Uterus (tissue), 2 donors: ENCODE data around the gene FGA.

ENCODE experiments used
- CTCF ChIP-seq, 4 experiments: fragments of 200-600 bp in 2 of 4; fragments of 450-650 bp in 2 of 4; sonication (generic) in 2 of 4; IDR thresholded peaks; one replicate each; pipeline ENCODE4 v1.5.1; 2016 to 2019; ENCODE audit warnings: antibody characterized with exemption in 4 of 4, mild to moderate bottlenecking in 2 of 4, moderate library complexity in 1 of 4
- POLR2A ChIP-seq, 2 donors: fragments of 450-650 bp; IDR thresholded peaks; one replicate each; pipeline ENCODE4 v1.6.1; 2016; ENCODE audit warnings: antibody characterized with exemption in 2 of 2, mild to moderate bottlenecking in 1 of 2, moderate library complexity in 1 of 2

- TF ChIP-seq CTCF (IDR thresholded peaks at IDR 0.05) (no peak), POLR2A (IDR thresholded peaks at IDR 0.05) (no peak)
Measured at GRCh38 chr4:154602404-154603020, 12.0 kb upstream of the FGA start.
